ENCODE measurements around the gene LUZP2.

The LUZP2 gene

GRCh38 chr11:24496736-24497725 lies at the start of gene LUZP2:
Gene LUZP2 (plus strand): TSS chr11:24497053.
- no peak for DNase-seq

GRCh38 chr11:24453129-24453718 lies 43.6 kb upstream of the LUZP2 start:
- no peak for DNase-seq

DNA sequence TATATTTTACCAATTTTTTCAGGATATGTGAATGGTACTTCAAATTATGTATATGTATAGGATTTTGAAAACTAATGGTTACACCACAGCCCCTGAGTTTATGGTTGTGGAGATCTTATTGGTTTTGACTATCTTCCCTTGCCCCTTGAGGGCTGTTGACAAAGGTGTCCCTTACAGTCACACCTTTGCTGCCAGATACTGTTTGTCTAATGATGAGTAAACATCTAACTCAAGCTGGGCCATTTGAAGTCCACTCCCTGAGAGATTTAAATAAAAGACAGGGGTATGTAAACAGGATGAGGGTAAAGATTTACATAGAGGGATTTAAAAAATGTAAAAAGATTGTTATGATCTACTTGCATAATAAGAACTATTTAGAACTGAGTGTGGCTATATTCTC lies 38.9 kb upstream of the LUZP2 start:
- DNase-seq = no peak

DNA sequence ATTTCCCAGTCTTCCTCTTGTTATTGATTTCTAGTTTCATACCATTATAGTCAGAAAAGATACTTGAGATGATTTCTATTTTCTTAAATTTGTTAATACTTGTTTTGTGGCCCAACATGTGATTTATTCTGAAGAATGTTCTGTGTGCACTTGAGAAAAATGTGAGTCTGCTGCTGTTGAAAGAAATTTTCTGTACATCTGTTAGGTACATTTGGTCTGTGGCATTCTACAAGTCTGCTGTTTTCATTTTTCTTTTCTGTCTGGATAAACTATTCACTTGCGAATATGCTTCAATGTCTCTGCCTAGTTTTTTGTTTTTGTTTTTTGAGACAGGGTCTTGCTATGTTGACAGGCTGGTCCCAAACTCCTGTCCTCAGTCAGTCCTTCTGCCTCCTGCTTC lies 26.4 kb upstream of the LUZP2 start:
- no peak for DNase-seq

DNA sequence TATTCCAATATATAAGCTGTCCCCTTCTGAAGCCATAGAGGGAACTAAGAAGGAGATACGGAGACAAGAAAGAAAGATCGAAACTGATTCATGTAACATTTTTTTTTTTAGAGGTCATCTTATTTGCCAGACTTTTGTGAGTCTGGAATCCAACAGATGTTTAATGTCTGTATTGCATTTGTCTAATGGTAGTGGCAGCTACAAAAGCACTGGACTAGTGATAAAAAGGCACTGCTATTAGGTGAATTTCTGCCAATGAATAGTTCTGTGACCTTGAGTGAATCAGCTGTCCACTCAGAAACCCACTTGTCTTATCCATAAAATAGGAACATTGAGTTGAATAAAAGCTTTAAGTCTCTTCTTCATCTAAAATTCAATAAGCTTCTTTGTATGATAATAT lies 25.8 kb upstream of the LUZP2 start:
- DNase-seq = no peak

DNA sequence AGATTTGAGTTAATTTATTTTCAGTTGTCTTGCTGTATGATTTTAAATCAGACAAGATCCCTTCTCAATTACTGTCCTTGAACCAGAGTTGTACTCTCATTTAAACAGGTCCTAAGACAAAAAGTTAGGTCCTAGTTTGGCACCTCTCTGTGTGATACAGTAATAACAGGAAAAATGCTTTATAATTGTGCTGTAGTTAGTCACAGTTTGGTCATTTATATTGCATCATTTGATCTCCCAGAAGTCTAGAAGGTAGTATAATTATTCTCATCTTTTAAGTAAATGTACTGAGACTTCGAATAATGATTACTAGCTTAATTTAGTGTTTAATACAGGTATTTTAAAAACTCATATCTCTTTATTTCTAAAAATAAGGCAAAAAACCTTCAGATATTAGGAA lies 18.1 kb upstream of the LUZP2 start:
- DNase-seq = no peak

DNA sequence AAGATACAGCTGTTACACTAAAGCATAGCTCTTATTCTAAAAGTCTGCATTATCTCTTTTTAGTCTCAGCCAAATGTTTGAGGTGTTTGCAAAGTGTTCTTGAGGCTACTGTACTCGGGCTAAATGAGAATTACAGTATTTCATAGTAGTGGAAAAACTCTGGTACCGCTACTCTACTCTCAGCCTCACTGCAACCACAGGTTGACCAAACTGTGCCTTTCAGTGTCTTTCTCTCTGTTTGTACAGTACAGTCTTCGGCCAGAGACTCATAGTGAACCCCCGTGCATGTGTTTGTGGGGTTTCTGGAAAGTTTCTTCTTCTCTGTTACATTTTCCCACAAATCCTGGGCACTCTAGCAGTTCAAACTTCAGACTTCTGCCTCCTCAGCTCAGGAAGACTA lies 7.4 kb upstream of the LUZP2 start:
- no peak for DNase-seq

- no peak for DNase-seq
These were observed 492 bp upstream of the LUZP2 start for GRCh38 chr11:24496386-24496735.

DNA sequence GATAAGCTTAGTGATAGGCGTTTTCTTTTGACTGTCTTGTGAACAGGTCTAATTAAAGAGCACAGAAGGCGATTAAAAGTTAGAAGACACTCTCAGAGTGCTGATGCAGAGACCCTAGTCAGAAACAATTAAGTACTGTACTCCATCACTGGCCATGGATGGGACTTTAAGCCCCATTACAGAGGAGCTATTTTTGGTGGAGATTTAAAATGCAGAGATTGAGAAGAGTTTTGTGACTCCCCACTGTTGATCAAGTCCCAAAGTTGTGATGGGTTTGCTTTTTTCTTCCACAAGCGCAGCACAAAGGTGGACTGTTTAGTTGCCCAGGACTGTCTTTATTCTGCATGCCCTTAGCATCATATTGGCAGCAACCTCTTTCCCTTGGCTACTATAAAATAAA lies 978 bp downstream of the LUZP2 start:
- DNase-seq = no peak

- DNase-seq = no peak
These were observed 5.6 kb downstream of the LUZP2 start for GRCh38 chr11:24502425-24502824.

GRCh38 chr11:24509114-24509513 lies 12.3 kb downstream of the LUZP2 start:
- DNase-seq = no peak

DNA sequence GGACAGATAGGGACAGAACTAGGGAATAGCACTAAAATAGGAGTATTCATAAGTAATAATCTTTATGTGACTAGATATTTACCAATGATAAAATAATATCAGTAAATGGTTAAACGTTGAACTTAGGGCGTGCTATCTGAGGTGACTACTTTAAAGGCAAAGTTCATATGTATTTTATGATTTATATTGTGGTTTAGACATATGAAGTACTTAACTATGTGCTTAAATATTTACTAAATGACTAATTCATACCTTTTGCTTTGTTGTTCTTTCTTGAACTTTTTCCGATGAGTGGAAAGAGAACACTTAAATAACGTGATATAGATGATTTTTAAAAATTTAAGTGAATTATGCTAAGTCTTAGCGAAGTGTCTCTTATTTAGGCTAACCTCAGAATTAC lies 14.7 kb downstream of the LUZP2 start:
- DNase-seq = no peak

DNA sequence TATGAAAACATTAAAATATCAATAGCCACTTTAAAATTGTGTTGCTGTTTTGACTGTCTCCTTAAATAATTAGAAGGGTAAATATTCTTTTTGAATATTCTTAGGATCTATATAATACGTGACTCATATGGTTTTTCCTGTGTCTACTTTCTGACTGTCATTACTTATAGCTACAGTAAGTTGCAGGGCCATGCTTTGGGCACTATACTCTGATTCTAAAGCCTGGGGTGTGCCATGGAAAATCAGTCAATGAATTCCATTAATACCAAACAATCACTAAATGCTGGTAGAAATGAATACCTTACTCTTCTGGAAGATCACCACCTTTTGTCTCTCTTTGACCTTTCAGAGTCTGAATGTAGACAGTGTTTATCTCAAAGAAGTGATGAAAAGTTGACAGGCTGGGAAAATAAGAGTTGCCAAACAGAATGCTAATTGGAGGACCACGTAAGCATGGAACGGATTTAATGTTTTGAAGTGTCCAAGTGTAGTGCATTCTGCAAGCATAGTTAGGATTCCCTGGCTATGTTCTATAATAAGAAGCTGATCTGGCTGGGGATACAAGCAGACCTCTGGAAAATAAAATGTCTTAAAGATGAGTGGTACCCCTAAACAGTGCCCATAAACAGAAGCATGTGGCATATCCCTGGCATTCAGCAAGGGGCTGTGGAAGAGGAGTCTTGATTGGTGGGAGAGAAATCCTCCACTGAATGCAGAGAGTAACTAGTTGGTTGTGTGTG lies 16.8 kb downstream of the LUZP2 start:
- no peak for DNase-seq

GRCh38 chr11:24514219-24514594 lies 17.4 kb downstream of the LUZP2 start:
- no peak for DNase-seq

GRCh38 chr11:24515632-24516031 lies 18.8 kb downstream of the LUZP2 start:
- DNase-seq = no peak

DNA sequence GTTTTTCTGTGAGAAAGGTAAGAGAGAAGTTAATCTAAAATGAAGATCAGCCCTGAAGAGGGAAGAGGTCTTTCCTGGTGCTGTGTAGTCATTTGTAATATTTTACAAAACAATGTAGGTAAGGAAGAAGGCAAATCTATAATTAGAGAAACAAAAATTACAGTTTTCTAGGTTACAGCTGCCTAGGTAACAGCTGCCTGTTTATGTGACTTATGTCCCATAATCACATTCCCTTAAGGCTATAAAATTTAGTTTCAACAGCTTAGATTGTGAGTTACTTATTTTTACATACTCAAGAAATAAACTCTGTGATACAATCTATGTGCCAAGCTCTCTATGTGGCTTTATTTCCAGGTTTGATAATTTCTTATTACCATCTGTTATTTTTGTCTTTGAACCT lies 19.8 kb downstream of the LUZP2 start:
- no peak for DNase-seq

- no peak for DNase-seq
These were observed 24.7 kb downstream of the LUZP2 start for GRCh38 chr11:24521601-24522000.

DNA sequence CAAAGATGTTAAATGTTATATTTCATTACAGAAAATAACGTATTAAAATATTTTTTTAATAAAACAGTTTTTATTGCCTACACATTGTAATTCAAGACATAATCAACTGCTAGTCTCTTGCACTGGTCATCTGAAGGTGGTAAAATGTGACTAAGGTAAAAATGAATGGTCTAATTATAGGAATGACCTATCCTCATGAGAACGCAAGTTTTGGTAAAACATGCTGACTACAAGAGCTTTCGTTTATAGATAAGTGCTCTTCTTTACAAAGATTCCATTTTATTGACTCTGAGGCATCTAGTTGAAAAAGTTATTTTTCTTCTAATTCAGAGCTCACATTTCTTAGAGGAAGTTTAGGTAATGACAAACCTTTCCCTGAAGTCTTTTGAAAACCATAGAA lies 27.3 kb downstream of the LUZP2 start:
- DNase-seq = no peak

- no peak for DNase-seq
These were observed 34.7 kb downstream of the LUZP2 start for GRCh38 chr11:24531528-24531927.

DNA sequence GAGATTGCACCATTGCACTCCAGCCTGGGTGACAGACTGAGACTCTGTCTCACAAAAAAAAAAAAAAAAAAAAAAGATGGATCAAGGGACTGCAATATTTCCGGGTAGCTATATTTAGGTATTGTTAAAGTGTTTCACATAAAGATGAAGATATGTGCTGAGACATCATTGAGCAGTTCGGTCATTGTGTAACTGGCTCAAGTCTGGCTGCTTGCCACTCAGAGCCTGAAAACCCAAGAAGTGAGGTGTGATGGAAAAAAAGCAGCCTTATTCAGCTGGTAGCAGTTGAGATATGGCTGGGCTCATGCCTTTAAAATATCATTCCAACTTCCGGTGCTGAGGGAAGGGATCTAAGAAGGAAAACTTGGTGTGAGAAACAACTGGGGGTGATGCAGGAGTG lies 46.9 kb downstream of the LUZP2 start:
- DNase-seq = no peak

GRCh38 chr11:24556693-24557092 lies 59.8 kb downstream of the LUZP2 start:
- no peak for DNase-seq

GRCh38 chr11:24559315-24559714 lies 62.5 kb downstream of the LUZP2 start:
- no peak for DNase-seq

- DNase-seq = no peak
These were observed 63.5 kb downstream of the LUZP2 start for GRCh38 chr11:24560324-24560723.

GRCh38 chr11:24567380-24567779 lies 70.5 kb downstream of the LUZP2 start:
- DNase-seq = no peak
